SK-N-SH (cell line): Measurements from ENCODE around the gene ALPL. TPM values are rescaled to one million over a fixed set of nuclear protein-coding genes. Genes with fewer than 3 reads are reported as not detected.

Experiments used
- CTCF ChIA-PET: fragments of 300-600, 350-600 bp; formaldehyde crosslinking; extraction: SDS; loops from one replicate; lab custom pipeline; 2021; lab: Yijun Ruan, JAX
- POLR2A ChIA-PET: fragments of 350-600 bp; sonication (Branson Sonifier 250); formaldehyde crosslinking; extraction: SDS; loops from one replicate; lab custom pipeline; 2020; ENCODE audit warnings: antibody characterized with exemption, inconsistent platforms; lab: Yijun Ruan, JAX
- DNase-seq: peaks from one replicate; pipeline ENCODE4 v3.0.0; 2012
- H2AFZ ChIP-seq: fragments of 200-600 bp; sonication (generic); 2 replicates; pipeline ENCODE4 v1.8.1; 2016; ENCODE audit warnings: antibody characterized with exemption, mild to moderate bottlenecking, low read depth
- H3F3A ChIP-seq: fragments of 200-600 bp; sonication (generic); replicated peaks from 2 replicates; pipeline ENCODE3; 2016; ENCODE audit warnings: antibody characterized with exemption, mild to moderate bottlenecking; ENCODE audit not compliant: insufficient read depth
- H3K27ac ChIP-seq, 2 experiments: fragments of 200-500 bp in 1 of 2; fragments of 200-600 bp in 1 of 2; sonication (Bioruptor generic) in 1 of 2; sonication (generic), shearing (Covaris generic) in 1 of 2; 2 replicates each; pipeline versions ENCODE4 v1.5.1 to v1.6.1; 2014 to 2016; ENCODE audit warnings: low read depth in 2 of 2, inconsistent platforms in 1 of 2, low read length in 1 of 2, mild to moderate bottlenecking in 1 of 2, mixed read lengths in 1 of 2
- H3K27me3 ChIP-seq: fragments of 200-600 bp; sonication (generic), shearing (Covaris generic); 2 replicates; pipeline ENCODE4 v1.6.1; 2016; ENCODE audit warnings: mixed run types; ENCODE audit not compliant: insufficient read depth
- H3K36me3 ChIP-seq, 2 experiments: fragments of 200-500 bp in 1 of 2; fragments of 200-600 bp in 1 of 2; sonication (Bioruptor generic) in 1 of 2; sonication (generic) in 1 of 2; replicated peaks in 1 of 2; 2 replicates each; pipeline versions ENCODE3 to v1.5.1; 2014 to 2016; ENCODE audit warnings: low read length in 1 of 2, mild to moderate bottlenecking in 1 of 2; ENCODE audit not compliant: insufficient read depth in 2 of 2, control insufficient read depth in 1 of 2
- H3K4me1 ChIP-seq, 2 experiments: fragments of 200-500 bp in 1 of 2; fragments of 200-600 bp in 1 of 2; sonication (Bioruptor generic) in 1 of 2; sonication (generic), shearing (Covaris generic) in 1 of 2; 2 replicates each; pipeline versions ENCODE4 v1.5.1 to v1.6.1; 2014 to 2016; ENCODE audit warnings: low read depth in 1 of 2, low read length in 1 of 2, mixed run types in 1 of 2; ENCODE audit not compliant: insufficient read depth in 2 of 2, control insufficient read depth in 1 of 2
- H3K4me2 ChIP-seq: fragments of 200-600 bp; sonication (generic), shearing (Covaris generic); 2 replicates; pipeline ENCODE4 v1.6.1; 2017; ENCODE audit warnings: mixed run types
- H3K4me3 ChIP-seq, 2 experiments: fragments of 200-500 bp in 1 of 2; fragments of 200-600 bp in 1 of 2; sonication (Bioruptor generic) in 1 of 2; sonication (generic), shearing (Covaris generic) in 1 of 2; 2 replicates each; pipeline versions ENCODE4 v1.5.1 to v1.8.1; 2014 to 2016; ENCODE audit warnings: low read depth in 2 of 2, inconsistent platforms in 1 of 2, low read length in 1 of 2, mild to moderate bottlenecking in 1 of 2, mixed read lengths in 1 of 2, moderate library complexity in 1 of 2
- H3K79me2 ChIP-seq: fragments of 200-600 bp; sonication (generic); 2 replicates; pipeline ENCODE4 v1.8.1; 2017; ENCODE audit warnings: mild to moderate bottlenecking; ENCODE audit not compliant: insufficient read depth
- H3K9ac ChIP-seq: fragments of 200-600 bp; sonication (generic); 2 replicates; pipeline ENCODE4 v1.6.1; 2017; ENCODE audit warnings: mixed run types
- H3K9me2 ChIP-seq: fragments of 200-600 bp; sonication (generic); 2 replicates; pipeline ENCODE4 v1.6.1; 2017; ENCODE audit warnings: mixed run types
- H3K9me3 ChIP-seq: fragments of 200-600 bp; sonication (generic); 2 replicates; pipeline ENCODE4 v1.6.1; 2017; ENCODE audit warnings: mixed run types, mild to moderate bottlenecking, moderate library complexity
- H4K20me1 ChIP-seq: fragments of 200-600 bp; sonication (generic); 2 replicates; pipeline ENCODE4 v1.6.1; 2017; ENCODE audit warnings: mild to moderate bottlenecking, mixed run types; ENCODE audit not compliant: insufficient read depth
- EP300 ChIP-seq, 2 experiments: IDR thresholded peaks; 2 replicates each; pipeline versions ENCODE4 v1.4.0 to v1.6.1; 2012; ENCODE audit warnings: borderline replicate concordance in 1 of 2, low read depth in 1 of 2, low read length in 1 of 2
- EZH2phosphoT487 ChIP-seq: fragments of 200-600 bp; sonication (generic); IDR thresholded peaks from 2 replicates; pipeline ENCODE4 v1.6.1; 2017; ENCODE audit warnings: low read depth, mixed run types, mild to moderate bottlenecking, antibody characterized with exemption, moderate library complexity, borderline replicate concordance
- FOXJ3 ChIP-seq: sonication (generic); formaldehyde crosslinking; IDR thresholded peaks from 2 replicates; pipeline ENCODE4 v1.5.1; 2020; ENCODE audit warnings: mild to moderate bottlenecking, missing genetic modification reagents
- GABPA ChIP-seq: IDR thresholded peaks from 2 replicates; pipeline ENCODE4 v1.4.0; 2012; ENCODE audit warnings: low read depth, mild to moderate bottlenecking
- JUND ChIP-seq: IDR thresholded peaks from 2 replicates; pipeline ENCODE4 v1.4.0; 2012
- MXI1 ChIP-seq: IDR thresholded peaks from 2 replicates; pipeline ENCODE4 v1.6.1; 2012; ENCODE audit warnings: mild to moderate bottlenecking, low read depth, low read length, improper control_type of control experiment
- NFIC ChIP-seq: IDR thresholded peaks from 2 replicates; pipeline ENCODE4 v1.4.0; 2012; ENCODE audit warnings: borderline replicate concordance
- NRF1 ChIP-seq: IDR thresholded peaks from 2 replicates; pipeline ENCODE4 v1.6.1; 2012; ENCODE audit warnings: low read depth, mild to moderate bottlenecking, low read length
- RCOR1 ChIP-seq: fragments of 150-350 bp; IDR thresholded peaks from 2 replicates; pipeline ENCODE4 v1.6.1; 2017; ENCODE audit warnings: antibody characterized with exemption, low read length
- REST ChIP-seq: IDR thresholded peaks from 2 replicates; pipeline ENCODE4 v1.6.1; 2012; ENCODE audit warnings: mild to moderate bottlenecking, low read depth, low read length, moderate library complexity
- RFX5 ChIP-seq: IDR thresholded peaks from 2 replicates; pipeline ENCODE4 v1.6.1; 2012; ENCODE audit warnings: mild to moderate bottlenecking, improper control_type of control experiment, low read length
- YY1 ChIP-seq: IDR thresholded peaks from 2 replicates; pipeline ENCODE4 v1.4.0; 2012; ENCODE audit warnings: low read depth, mild to moderate bottlenecking
- WGBS: methylation state at CpG from one replicate; pipeline ENCODE4 v1.1.6; 2017; ENCODE audit warnings: low lambda C conversion rate; 5-methylcytosine and 5-hydroxymethylcytosine counted together
- polyA plus RNA-seq, 3 experiments: library from polyadenylated mRNA; depleted of rRNA; stranded (reverse); fragments of >200 nt; gene quantifications; 2 replicates each; pipeline ENCODE4 v1.2.3, GENCODE V29; 2012
- TF ChIP-seq, protein P1 (sequence below): IDR thresholded peaks from 2 replicates; pipeline ENCODE4 v1.4.0; 2012; ENCODE audit warnings: low read depth, borderline replicate concordance
- TF ChIP-seq, protein P2 (sequence below): IDR thresholded peaks from 2 replicates; pipeline ENCODE4; 2012
- TF ChIP-seq, protein P3 (sequence below): fragments of 150-350 bp; IDR thresholded peaks from 2 replicates; pipeline ENCODE4 v1.6.1; 2017; ENCODE audit warnings: antibody characterized with exemption, low read length, low read depth, borderline replicate concordance

The ALPL gene
- polyA plus RNA-seq, 1 of the 3 experiments (the other 2 are of a cell fraction): 0.69 TPM

GRCh38 chr1:21620011-21620410 lies 110.8 kb downstream of the ALPL start (continued):
- TF ChIP-seq REST (no peak), MXI1 (no peak)
- TF ChIP-seq, protein P1, sequence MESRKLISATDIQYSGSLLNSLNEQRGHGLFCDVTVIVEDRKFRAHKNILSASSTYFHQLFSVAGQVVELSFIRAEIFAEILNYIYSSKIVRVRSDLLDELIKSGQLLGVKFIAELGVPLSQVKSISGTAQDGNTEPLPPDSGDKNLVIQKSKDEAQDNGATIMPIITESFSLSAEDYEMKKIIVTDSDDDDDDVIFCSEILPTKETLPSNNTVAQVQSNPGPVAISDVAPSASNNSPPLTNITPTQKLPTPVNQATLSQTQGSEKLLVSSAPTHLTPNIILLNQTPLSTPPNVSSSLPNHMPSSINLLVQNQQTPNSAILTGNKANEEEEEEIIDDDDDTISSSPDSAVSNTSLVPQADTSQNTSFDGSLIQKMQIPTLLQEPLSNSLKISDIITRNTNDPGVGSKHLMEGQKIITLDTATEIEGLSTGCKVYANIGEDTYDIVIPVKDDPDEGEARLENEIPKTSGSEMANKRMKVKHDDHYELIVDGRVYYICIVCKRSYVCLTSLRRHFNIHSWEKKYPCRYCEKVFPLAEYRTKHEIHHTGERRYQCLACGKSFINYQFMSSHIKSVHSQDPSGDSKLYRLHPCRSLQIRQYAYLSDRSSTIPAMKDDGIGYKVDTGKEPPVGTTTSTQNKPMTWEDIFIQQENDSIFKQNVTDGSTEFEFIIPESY: no peak
- TF ChIP-seq, all 33 proteins: peak for 0

GRCh38 chr1:21620496-21620895 lies 111.3 kb downstream of the ALPL start:
- WGBS: 39% methylated on average over 3 of the region's 16 CpGs
- CTCF ChIA-PET: interaction anchor here (1.3 to 1.4 kb wide), 3 partner anchors 25 to 252 kb away, joined by 3 to 7 read pairs (median 4); no protein-coding TSS in a partner anchor
- peak; percentile 75 for DNase-seq
- no peak for TF ChIP-seq FOXJ3 (CRISPR knock-in tag)
- no peak for TF ChIP-seq NRF1
- TF ChIP-seq EZH2phosphoT487: no peak
- no peak for TF ChIP-seq RCOR1
- TF ChIP-seq, protein P1: no peak
- TF ChIP-seq, protein P2, sequence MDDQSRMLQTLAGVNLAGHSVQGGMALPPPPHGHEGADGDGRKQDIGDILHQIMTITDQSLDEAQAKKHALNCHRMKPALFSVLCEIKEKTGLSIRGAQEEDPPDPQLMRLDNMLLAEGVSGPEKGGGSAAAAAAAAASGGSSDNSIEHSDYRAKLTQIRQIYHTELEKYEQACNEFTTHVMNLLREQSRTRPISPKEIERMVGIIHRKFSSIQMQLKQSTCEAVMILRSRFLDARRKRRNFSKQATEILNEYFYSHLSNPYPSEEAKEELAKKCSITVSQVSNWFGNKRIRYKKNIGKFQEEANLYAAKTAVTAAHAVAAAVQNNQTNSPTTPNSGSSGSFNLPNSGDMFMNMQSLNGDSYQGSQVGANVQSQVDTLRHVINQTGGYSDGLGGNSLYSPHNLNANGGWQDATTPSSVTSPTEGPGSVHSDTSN: no peak
- TF ChIP-seq NFIC: no peak
- no peak for TF ChIP-seq MXI1
- TF ChIP-seq JUND: no peak
- no peak for TF ChIP-seq GABPA
- TF ChIP-seq RFX5: no peak
- TF ChIP-seq, protein P3, sequence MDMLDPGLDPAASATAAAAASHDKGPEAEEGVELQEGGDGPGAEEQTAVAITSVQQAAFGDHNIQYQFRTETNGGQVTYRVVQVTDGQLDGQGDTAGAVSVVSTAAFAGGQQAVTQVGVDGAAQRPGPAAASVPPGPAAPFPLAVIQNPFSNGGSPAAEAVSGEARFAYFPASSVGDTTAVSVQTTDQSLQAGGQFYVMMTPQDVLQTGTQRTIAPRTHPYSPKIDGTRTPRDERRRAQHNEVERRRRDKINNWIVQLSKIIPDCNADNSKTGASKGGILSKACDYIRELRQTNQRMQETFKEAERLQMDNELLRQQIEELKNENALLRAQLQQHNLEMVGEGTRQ: no peak
- no peak for TF ChIP-seq YY1
- TF ChIP-seq EP300 (IDR thresholded peaks at IDR 0.05; ENCODE audit: borderline replicate concordance in 1 of 2, low read depth in 1 of 2, low read length in 1 of 2): no peak
- Histone ChIP-seq H3F3A (no peaks in the 10 kb centered on the region), H3K27ac (peak overlapping the region in 1 of 2 experiments; percentile 2; a peak in 1 of 4 replicates), H3K36me3 (no peaks in the 10 kb centered on the region), H3K4me1 (peaks cover 0 to 63% of the 10 kb centered on the region in 2 experiments; a peak in 1 of 4 replicates), H4K20me1 (no peaks in the 10 kb centered on the region), H3K9me3 (no peaks in the 10 kb centered on the region), H3K79me2 (no peaks in the 10 kb centered on the region), H3K4me2 (no peak overlapping the region), H3K9me2 (no peaks in the 10 kb centered on the region), H2AFZ (no peak overlapping the region), H3K9ac (no peak overlapping the region), H3K27me3 (no peaks in the 10 kb centered on the region), H3K4me3 (no peak overlapping the region; a peak in 1 of 4 replicates)
- POLR2A ChIA-PET: no interaction called here
